Measurements from ENCODE around the gene MEMO1.
"Not testable (repeated sequence)": the region's sequence is repeated elsewhere in the genome, so short reads cannot be mapped to it uniquely, and the experiment has no call there.

Gene MEMO1

GRCh38 chr2:32051836-32052439 is 41.1 kb upstream of the MEMO1 start:
- Histone ChIP-seq H3K79me1 (ENCODE audit: low read depth, low read length) (no peaks in the 10 kb centered on the region), H2BK12ac (ENCODE audit: low read length) (no peak overlapping the region), H4K91ac (ENCODE audit: low read depth, low read length, poor library complexity) (no peak overlapping the region), H3K4ac (ENCODE audit: low read length) (no peak overlapping the region), H3K9me3 (replicated peaks in 1 of 2; ENCODE audit: control insufficient read depth in 2 of 2, insufficient read depth in 1 of 2, low read depth in 1 of 2, low read length in 2 of 2) (no peaks in the 10 kb centered on the region), H2BK15ac (ENCODE audit: low read length) (no peak overlapping the region), H2AFZ (ENCODE audit: low read length) (no peak overlapping the region), H2BK120ac (ENCODE audit: low read depth, low read length) (no peak overlapping the region), H3K4me2 (ENCODE audit: insufficient read depth, low read length, poor library complexity, severe bottlenecking) (no peak overlapping the region), H2AK5ac (ENCODE audit: low read depth, low read length) (no peak overlapping the region), H2BK5ac (ENCODE audit: low read length) (no peak overlapping the region), H3K4me1 (ENCODE audit: control insufficient read depth in 2 of 2, insufficient read depth in 1 of 2, low read depth in 1 of 2, low read length in 2 of 2) (no peaks in the 10 kb centered on the region), H4K8ac (ENCODE audit: low read depth, low read length) (no peak overlapping the region), H3K27me3 (ENCODE audit: control insufficient read depth in 3 of 3, insufficient read depth in 3 of 3, low read depth in 1 of 3, low read length in 3 of 3) (no peaks in the 10 kb centered on the region), H3K23ac (ENCODE audit: low read depth, low read length, poor library complexity) (no peak overlapping the region), H3K36me3 (replicated peaks in 1 of 2; ENCODE audit: control insufficient read depth in 2 of 2, insufficient read depth in 2 of 2, low read length in 2 of 2) (no peaks in the 10 kb centered on the region), H3K4me3 (ENCODE audit: low read length in 2 of 2) (no peak overlapping the region), H3K14ac (ENCODE audit: low read length) (no peak overlapping the region), H3K27ac (replicated peaks; ENCODE audit: low read length) (no peak overlapping the region), H3K9ac (ENCODE audit: low read depth, low read length, poor library complexity) (no peak overlapping the region), H3K18ac (ENCODE audit: low read length) (no peak overlapping the region)
- no CpG with 5 or more reads among the region's 11 CpGs for WGBS, 2 donors (ENCODE audit: extremely low coverage in 2 of 2, insufficient read length in 2 of 2, insufficient replicate concordance in 1 of 2)
- no peak for DNase-seq (ENCODE audit: low spot score)

GRCh38 chr2:32043561-32043960 is 32.8 kb upstream of the MEMO1 start:
- WGBS, 2 donors (ENCODE audit: extremely low coverage in 2 of 2, insufficient read length in 2 of 2, insufficient replicate concordance in 1 of 2): no CpG with 5 or more reads among the region's 7 CpGs
- no peak overlapping the region for H3K4me3 ChIP-seq (ENCODE audit: low read length in 2 of 2)
- H3K27ac ChIP-seq (replicated peaks; ENCODE audit: low read length): no peak overlapping the region
- H2AFZ ChIP-seq (ENCODE audit: low read length): no peak overlapping the region
- no peak overlapping the region for H4K8ac ChIP-seq (ENCODE audit: low read depth, low read length)
- no peaks in the 10 kb centered on the region for H3K9me3 ChIP-seq (replicated peaks in 1 of 2; ENCODE audit: control insufficient read depth in 2 of 2, insufficient read depth in 1 of 2, low read depth in 1 of 2, low read length in 2 of 2)
- no peak overlapping the region for H2BK12ac ChIP-seq (ENCODE audit: low read length)
- H3K4me2 ChIP-seq (ENCODE audit: insufficient read depth, low read length, poor library complexity, severe bottlenecking): no peak overlapping the region
- H3K9ac ChIP-seq (ENCODE audit: low read depth, low read length, poor library complexity): no peak overlapping the region
- peaks cover 2% of the 10 kb centered on the region in 2 donors for H3K4me1 ChIP-seq (ENCODE audit: control insufficient read depth in 2 of 2, insufficient read depth in 1 of 2, low read depth in 1 of 2, low read length in 2 of 2)
- H4K91ac ChIP-seq (ENCODE audit: low read depth, low read length, poor library complexity): no peak overlapping the region
- no peak overlapping the region for H2AK5ac ChIP-seq (ENCODE audit: low read depth, low read length)
- no peak overlapping the region for H2BK15ac ChIP-seq (ENCODE audit: low read length)
- peaks cover 6% of the 10 kb centered on the region for H3K79me1 ChIP-seq (ENCODE audit: low read depth, low read length)
- DNase-seq (ENCODE audit: low spot score): no peak
- H3K36me3 ChIP-seq (replicated peaks in 1 of 2; ENCODE audit: control insufficient read depth in 2 of 2, insufficient read depth in 2 of 2, low read length in 2 of 2): no peaks in the 10 kb centered on the region
- H3K27me3 ChIP-seq (ENCODE audit: control insufficient read depth in 3 of 3, insufficient read depth in 3 of 3, low read depth in 1 of 3, low read length in 3 of 3): no peaks in the 10 kb centered on the region
- no peak overlapping the region for H2BK5ac ChIP-seq (ENCODE audit: low read length)
- H3K18ac ChIP-seq (ENCODE audit: low read length): no peak overlapping the region
- no peak overlapping the region for H3K14ac ChIP-seq (ENCODE audit: low read length)
- no peak overlapping the region for H3K23ac ChIP-seq (ENCODE audit: low read depth, low read length, poor library complexity)
- H2BK120ac ChIP-seq (ENCODE audit: low read depth, low read length): no peak overlapping the region
- no peak overlapping the region for H3K4ac ChIP-seq (ENCODE audit: low read length)

GRCh38 chr2:32039447-32040219 is 28.8 kb upstream of the MEMO1 start, which contains the start of gene DPY30:
TSS of gene DPY30 (minus strand) at chr2:32039805. CDS start at chr2:32039456, 349 bp downstream.
- Histone ChIP-seq H3K9ac (ENCODE audit: low read depth, low read length, poor library complexity) (peak within 1 kb of the TSS; percentile 89), H3K4me2 (ENCODE audit: insufficient read depth, low read length, poor library complexity, severe bottlenecking) (peak within 1 kb of the TSS; percentile 62), H3K79me1 (ENCODE audit: low read depth, low read length) (peaks cover 8% of the 10 kb centered on the region), H3K23ac (ENCODE audit: low read depth, low read length, poor library complexity) (peak within 1 kb of the TSS; percentile 62), H3K14ac (ENCODE audit: low read length) (no peak within 1 kb of the TSS), H4K91ac (ENCODE audit: low read depth, low read length, poor library complexity) (no peak within 1 kb of the TSS), H3K18ac (ENCODE audit: low read length) (peak within 1 kb of the TSS; percentile 94), H3K9me3 (replicated peaks in 1 of 2; ENCODE audit: control insufficient read depth in 2 of 2, insufficient read depth in 1 of 2, low read depth in 1 of 2, low read length in 2 of 2) (no peaks in the 10 kb centered on the region), H2BK120ac (ENCODE audit: low read depth, low read length) (no peak within 1 kb of the TSS), H3K4me3 (ENCODE audit: low read length in 2 of 2) (peak within 1 kb of the TSS; percentile 83 to 92), H3K27ac (replicated peaks; ENCODE audit: low read length) (peak within 1 kb of the TSS; percentile 85), H3K36me3 (replicated peaks in 1 of 2; ENCODE audit: control insufficient read depth in 2 of 2, insufficient read depth in 2 of 2, low read length in 2 of 2) (peaks cover 0 to 19% of the 10 kb centered on the region in 2 donors), H2BK5ac (ENCODE audit: low read length) (no peak within 1 kb of the TSS), H4K8ac (ENCODE audit: low read depth, low read length) (no peak within 1 kb of the TSS), H3K4ac (ENCODE audit: low read length) (no peak within 1 kb of the TSS), H2BK12ac (ENCODE audit: low read length) (no peak within 1 kb of the TSS), H2BK15ac (ENCODE audit: low read length) (no peak within 1 kb of the TSS), H3K27me3 (ENCODE audit: control insufficient read depth in 3 of 3, insufficient read depth in 3 of 3, low read depth in 1 of 3, low read length in 3 of 3) (no peaks in the 10 kb centered on the region), H3K4me1 (ENCODE audit: control insufficient read depth in 2 of 2, insufficient read depth in 1 of 2, low read depth in 1 of 2, low read length in 2 of 2) (peaks cover 2% of the 10 kb centered on the region in 2 donors), H2AK5ac (ENCODE audit: low read depth, low read length) (no peak within 1 kb of the TSS), H2AFZ (ENCODE audit: low read length) (peak within 1 kb of the TSS; percentile 95)
- DNase-seq (ENCODE audit: low spot score): peak; percentile 91
- no CpG with 5 or more reads among the region's 43 CpGs for WGBS, 2 donors (ENCODE audit: extremely low coverage in 2 of 2, insufficient read length in 2 of 2, insufficient replicate concordance in 1 of 2)

- not testable (repeated sequence) for H2AK5ac ChIP-seq (ENCODE audit: low read depth, low read length); H3K23ac ChIP-seq (ENCODE audit: low read depth, low read length, poor library complexity); H2BK12ac ChIP-seq (ENCODE audit: low read length); H2BK15ac ChIP-seq (ENCODE audit: low read length); H2BK120ac ChIP-seq (ENCODE audit: low read depth, low read length); H4K8ac ChIP-seq (ENCODE audit: low read depth, low read length); H3K27me3 ChIP-seq (ENCODE audit: control insufficient read depth in 3 of 3, insufficient read depth in 3 of 3, low read depth in 1 of 3, low read length in 3 of 3); H3K9me3 ChIP-seq (replicated peaks in 1 of 2; ENCODE audit: control insufficient read depth in 2 of 2, insufficient read depth in 1 of 2, low read depth in 1 of 2, low read length in 2 of 2); DNase-seq (ENCODE audit: low spot score); H3K9ac ChIP-seq (ENCODE audit: low read depth, low read length, poor library complexity); H3K4ac ChIP-seq (ENCODE audit: low read length); H2BK5ac ChIP-seq (ENCODE audit: low read length); H4K91ac ChIP-seq (ENCODE audit: low read depth, low read length, poor library complexity); H3K4me2 ChIP-seq (ENCODE audit: insufficient read depth, low read length, poor library complexity, severe bottlenecking); H3K18ac ChIP-seq (ENCODE audit: low read length); H3K4me3 ChIP-seq (ENCODE audit: low read length in 2 of 2); H3K4me1 ChIP-seq (ENCODE audit: control insufficient read depth in 2 of 2, insufficient read depth in 1 of 2, low read depth in 1 of 2, low read length in 2 of 2); H3K14ac ChIP-seq (ENCODE audit: low read length); H2AFZ ChIP-seq (ENCODE audit: low read length); H3K27ac ChIP-seq (replicated peaks; ENCODE audit: low read length)
- peaks cover 9 to 54% of the 10 kb centered on the region in 2 donors for H3K36me3 ChIP-seq (replicated peaks in 1 of 2; ENCODE audit: control insufficient read depth in 2 of 2, insufficient read depth in 2 of 2, low read length in 2 of 2)
- no CpG with 5 or more reads among the region's 8 CpGs for WGBS, 2 donors (ENCODE audit: extremely low coverage in 2 of 2, insufficient read length in 2 of 2, insufficient replicate concordance in 1 of 2)
- H3K79me1 ChIP-seq (ENCODE audit: low read depth, low read length): peaks cover 10% of the 10 kb centered on the region
Observed at GRCh38 chr2:32034198-32034887, 23.5 kb upstream of the MEMO1 start.
